Measurements from ENCODE around the gene KCTD16. TPM values are rescaled to one million over a fixed set of nuclear protein-coding genes. Genes with fewer than 3 reads are reported as not detected.
A peak's percentile ranks its signal among the peaks of the same experiment; 100 is the strongest.

KCTD16 gene
- total RNA-seq = 0.05 TPM

DNA sequence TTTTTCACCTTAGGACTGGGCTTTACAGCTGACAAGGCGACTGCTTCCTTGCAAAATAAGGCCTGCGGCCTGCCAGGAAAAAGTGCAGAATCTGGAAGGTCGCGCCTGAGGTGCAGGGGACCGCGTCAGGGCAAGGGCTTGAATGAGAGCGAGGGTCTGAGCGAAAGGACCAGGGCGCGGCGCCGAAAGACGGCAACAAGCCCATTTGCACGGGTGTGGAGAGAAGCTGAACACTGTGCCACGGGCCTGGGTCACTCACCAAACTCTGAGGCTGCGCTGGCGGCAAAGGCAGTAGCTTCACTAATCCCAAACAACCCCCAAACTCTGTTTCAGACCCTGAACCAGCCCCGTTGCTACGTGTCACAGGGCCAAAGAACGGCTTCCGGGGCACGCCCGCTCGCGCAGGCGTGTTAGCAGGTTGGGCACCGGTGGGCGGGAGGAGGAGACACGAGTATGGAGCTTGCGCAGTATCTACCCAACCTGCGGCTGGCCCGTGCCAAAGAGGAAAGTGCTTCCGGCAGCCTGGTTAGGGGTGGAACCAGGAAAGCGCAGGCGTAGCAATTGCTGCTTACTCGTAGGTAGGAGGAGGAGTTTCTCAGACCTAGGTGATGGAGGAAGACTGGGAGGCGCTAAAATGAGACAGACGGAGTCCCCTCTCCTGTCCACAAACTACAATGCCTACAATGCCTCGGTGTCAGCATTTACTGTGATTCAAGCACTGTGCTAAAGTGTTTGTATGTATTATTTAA lies at the start of gene KCTD16, which contains the start of gene YIPF5:
TSS of gene KCTD16 (plus strand) at position 598 of the 749 bp plus-strand sequence.
TSS of gene YIPF5 (minus strand) at position 384 of the 749 bp plus-strand sequence. CDS start 704 bp downstream, outside the sequence.
- peak; percentile 98 for ATAC-seq
- peak; percentile 97 for DNase-seq (ENCODE audit: low spot score)

DNA sequence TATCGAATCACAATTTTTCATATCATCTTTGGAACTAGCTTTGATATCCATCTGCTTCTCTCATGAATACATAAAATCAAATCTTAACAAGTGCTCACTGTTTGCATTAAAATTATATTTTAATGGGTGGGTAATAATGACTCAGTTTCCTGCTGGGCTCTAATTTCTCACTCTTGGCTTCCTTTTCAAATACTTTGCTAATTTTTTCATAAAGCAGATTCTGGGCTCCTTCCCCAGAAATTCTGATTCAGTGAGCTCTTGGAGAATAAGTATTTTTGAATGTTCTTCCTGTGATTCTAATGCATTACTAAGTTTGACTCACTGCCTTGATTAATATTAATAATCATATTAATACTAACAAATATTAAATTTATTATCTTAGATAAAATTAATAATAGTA lies 49.1 kb upstream of the KCTD16 start:
- no peak for DNase-seq (ENCODE audit: low spot score)
- ATAC-seq = no peak

DNA sequence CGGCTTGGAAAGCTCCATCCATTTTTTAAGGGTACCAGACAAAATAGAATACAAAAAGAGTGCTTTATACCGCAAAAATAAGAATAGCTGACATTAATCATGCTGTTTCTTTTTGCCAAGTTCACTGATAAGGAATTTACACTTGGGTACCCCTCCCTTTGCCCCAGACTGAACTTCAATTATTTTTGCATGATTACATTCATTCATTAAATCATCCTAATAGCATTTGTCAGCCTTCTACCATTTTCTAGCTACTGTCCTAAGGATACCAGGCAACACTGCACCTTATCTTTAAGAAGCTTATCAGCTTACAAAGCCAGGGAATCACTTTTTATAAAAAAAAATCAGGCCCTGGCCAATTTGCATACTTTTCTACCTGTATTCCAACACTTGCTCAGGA lies 48.6 kb upstream of the KCTD16 start:
- ATAC-seq (no peak), DNase-seq (ENCODE audit: low spot score) (no peak)

DNA sequence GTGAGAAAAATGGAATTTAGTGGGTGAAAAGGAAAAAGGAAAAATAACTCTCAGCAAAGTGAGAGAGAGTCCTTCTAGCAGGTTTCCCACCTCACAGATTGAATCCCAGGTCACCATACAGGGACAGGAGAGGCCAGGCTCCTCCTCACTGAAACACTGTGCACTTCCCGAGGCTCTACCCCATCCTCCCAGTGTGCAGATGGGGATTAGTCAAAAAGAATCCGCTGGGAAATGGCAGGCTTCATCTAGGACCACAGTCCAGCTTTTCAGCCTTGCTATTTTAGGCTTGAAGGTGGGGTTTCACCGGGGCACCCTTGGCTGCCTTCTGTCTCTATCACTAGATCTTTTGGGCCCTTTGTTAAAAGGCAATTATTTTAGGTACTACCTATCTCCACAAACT lies 48.0 kb upstream of the KCTD16 start:
- no peak for DNase-seq (ENCODE audit: low spot score)
- no peak for ATAC-seq

DNA sequence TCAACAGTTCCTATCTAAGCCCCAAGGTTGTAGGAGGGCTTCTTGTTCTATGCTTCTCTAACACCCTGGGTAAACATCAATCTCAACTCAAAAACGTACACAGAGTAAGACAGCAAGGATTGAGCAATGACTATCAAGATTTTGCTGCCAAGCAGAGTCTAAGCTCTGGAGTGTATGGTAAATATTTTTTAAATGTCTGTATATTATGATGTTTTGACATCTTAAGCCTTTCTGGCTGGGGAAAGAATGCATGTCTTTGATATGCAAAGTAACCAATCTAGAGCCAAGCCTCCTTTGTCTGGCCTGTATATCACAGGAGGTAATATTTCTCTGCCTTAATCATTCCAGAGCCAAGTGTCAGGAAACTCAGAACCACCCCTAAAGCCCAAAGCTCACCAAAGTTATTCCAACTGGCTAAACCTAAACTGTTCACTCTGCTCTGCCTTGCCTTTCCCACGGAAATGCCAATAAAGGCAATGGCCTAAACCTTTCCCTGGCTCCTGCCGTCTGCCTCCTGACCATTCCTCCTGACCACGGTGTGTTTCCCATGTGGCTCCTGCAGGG lies 45.4 kb upstream of the KCTD16 start:
- no peak for ATAC-seq
- DNase-seq (ENCODE audit: low spot score) = no peak

DNA sequence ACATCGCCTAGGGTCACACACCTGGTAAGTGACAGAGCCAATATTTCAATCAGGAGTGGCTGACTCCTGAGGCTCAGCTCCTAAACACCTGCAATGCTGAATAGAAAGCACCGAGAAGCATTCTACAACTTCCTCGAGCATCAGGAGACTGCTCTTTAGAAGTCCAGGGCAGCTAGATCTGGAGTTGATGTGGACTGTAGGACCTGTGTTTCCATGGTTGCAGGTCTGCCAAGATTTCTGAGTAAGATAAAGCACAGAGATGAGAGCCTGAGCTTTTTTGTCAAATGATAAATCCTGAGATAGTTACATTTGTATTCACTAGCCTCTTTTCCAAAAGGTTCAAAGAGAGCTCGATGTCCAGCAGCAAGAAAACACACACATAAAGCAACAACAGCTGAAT lies 44.0 kb upstream of the KCTD16 start:
- ATAC-seq = no peak
- no peak for DNase-seq (ENCODE audit: low spot score)

DNA sequence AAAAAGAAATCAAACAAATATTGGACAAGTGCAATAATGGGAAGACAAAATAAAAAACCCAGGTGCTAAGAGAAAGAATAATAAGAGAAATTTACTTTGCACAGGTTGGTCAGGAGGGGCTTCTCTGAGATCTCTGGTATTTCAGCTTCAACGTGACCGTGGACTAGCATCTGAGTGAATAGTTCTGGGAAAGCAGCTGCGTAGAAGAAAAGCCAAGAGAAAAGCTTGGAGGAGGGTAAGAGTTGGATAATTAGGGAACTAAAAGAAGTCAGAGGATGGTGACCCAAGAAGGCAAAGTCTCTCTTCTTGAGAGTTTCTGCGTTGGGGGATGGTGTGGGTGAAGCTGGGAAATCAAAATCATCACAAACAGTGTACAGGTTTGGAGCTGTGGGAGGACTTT lies 41.8 kb upstream of the KCTD16 start:
- ATAC-seq = no peak

DNA sequence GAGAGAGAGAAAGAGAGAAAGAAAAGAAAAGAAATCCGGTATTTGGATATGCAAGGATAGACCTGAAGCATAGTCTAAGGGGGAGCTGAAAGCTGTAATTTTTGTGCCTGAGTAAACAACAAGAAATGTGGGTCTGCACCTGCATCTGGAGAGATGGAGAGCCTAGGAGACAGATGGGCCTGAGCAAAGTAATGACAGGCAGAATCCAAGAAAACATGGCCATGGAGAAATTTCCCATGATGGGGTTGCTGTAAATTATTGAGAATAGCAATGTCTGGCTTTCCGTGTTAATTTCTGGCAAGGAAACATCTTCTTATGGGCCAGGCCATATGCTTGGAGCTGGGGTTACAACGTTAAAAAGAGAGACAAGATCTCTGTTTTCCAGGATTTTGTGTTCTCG lies 40.4 kb upstream of the KCTD16 start:
- ATAC-seq = no peak
- DNase-seq (ENCODE audit: low spot score) = no peak

More for the DNA sequence above, 41.8 kb upstream of the KCTD16 start:
- DNase-seq (ENCODE audit: low spot score) = no peak

DNA sequence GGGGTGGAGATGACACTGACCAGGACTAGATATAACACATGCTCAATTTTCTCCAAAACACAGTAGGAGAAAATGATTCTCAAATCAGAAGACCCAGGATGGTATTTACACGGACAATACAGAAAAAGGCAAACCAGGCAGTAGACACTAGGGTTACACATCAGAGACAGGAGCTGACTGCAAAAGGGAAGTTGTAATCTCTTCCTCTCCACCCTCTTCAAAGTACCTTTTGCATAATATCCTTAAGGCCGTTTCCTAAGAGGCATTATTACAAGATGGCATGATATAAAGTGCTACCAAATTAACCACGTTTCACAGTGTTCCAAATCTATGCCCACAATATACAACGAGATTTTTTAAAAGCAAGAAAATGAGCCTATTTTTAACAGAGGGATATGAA lies 39.4 kb upstream of the KCTD16 start:
- ATAC-seq (no peak), DNase-seq (ENCODE audit: low spot score) (no peak)

DNA sequence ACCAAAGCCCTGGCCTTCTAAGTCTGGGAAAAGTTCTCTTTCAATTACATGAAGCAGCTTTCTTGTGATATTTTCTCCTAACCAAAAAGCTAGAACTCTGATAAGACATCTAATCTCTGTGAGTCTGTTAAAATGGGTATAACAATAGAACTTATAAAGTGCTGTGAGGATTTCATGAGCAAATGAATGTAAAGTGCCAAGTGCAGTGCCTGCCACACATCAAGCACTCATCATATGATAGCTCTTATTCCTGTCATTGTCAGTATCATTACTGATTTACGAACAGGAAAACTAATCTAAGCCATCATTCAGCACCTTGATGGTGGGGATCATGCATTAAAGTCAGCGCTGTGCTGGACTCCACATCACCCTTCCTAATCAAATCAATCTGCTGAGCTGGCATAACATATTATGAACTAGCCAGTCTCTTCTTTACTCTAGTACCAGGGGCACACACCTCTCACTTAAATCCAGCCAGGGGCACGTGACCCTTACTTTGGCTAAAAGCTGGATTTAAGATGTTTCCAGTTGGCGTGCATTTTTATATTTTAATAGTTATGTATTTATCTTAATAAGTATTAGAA lies 37.5 kb upstream of the KCTD16 start:
- no peak for DNase-seq (ENCODE audit: low spot score)
- no peak for ATAC-seq

DNA sequence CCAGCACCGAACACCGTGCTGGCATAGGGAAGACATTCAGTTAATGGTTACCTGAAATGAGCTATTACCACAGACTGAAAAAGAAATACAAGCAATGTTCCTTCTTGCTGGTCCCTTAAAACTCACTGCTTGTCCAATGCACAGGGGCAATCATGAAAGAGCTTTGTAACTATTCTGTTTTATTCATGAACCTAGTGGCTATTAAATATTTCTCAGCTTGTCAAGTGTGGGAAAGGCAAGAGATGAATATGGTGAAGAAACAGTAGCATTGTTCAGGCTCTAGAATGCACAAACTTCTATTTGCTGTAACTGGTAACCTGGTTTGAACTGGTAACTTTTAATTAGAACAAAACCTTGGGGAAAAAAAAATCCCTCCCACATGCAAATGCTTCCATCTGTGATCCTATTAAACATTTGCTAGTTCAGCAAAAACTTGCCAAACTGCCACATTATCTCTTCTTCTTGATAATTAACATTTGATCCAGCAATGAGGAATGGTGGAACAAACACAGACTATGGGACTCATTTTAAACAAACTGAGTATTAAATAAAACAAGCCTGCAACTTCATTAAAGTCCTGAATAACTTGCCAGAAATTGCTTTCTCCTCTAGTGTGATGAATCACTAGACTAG lies 36.4 kb upstream of the KCTD16 start:
- no peak for DNase-seq (ENCODE audit: low spot score)
- no peak for ATAC-seq

DNA sequence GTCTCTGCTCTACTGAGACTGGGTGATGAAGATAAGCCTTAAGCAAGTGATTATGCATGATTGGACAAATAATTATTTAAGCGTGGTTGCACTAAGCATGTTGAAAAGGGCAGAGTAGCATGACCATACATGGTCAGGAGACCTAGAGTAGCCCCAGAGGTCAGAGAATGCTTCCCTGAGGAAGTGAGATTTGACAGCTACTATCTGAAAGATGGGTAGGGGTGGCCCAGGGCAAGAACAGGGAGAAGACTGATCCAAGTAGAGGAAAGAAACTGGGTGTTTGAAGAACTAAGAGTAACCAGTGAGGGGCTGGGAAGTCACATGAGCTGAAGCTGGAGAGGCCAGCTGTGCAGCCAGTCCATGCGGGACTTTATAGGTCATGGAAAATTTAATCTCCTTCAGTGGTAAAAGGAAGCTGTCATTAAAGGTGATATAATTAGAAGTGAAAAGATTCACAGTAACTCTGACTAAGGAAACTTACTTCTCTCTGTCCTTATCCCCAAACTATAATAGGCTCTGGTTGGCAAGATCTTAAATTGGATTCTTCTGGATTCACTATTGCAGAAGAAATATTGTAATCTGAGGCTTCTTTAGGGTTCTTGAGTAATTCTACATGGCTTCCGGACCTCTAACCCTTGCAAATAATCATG lies 35.4 kb upstream of the KCTD16 start:
- DNase-seq (ENCODE audit: low spot score) (no peak), ATAC-seq (peak; percentile 36)

DNA sequence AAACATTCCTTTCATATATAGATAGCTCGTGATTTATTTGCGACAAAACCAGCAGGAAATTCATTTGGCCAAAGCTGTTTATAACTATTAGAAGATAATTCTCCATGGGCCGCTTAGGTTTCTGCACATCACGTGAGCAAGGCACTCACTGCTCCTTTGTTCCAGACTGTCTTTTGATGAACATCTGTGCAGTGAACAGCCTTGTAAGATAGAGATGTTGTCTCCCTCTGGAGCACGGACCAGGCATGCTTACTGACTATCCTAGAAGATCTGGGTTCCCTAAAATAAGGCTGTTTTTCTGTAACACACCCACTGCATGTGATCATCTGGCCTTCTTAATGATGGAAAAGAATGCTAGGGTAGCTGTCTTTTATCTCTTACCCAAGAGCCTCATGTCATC lies 31.1 kb upstream of the KCTD16 start:
- ATAC-seq = no peak
- no peak for DNase-seq (ENCODE audit: low spot score)

DNA sequence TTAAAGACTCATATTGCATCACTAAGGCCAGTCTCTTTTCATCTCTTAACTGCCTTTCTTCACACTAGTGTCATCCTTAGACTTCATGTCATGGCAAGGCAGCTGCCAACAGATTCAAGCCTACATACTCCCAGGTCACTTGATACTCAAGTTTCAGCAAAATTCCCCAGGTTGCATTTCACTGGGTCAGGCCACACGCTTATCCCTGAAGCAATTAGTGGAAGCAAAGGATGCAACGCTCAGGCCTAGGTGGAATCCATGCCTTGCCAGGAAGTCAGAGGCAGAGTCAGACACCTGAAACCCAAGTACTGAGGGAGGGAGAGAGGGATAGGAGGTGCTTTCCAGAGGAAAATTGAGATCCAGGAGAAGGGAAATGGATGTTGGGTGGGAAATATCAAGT lies 29.1 kb upstream of the KCTD16 start:
- no peak for DNase-seq (ENCODE audit: low spot score)
- no peak for ATAC-seq

DNA sequence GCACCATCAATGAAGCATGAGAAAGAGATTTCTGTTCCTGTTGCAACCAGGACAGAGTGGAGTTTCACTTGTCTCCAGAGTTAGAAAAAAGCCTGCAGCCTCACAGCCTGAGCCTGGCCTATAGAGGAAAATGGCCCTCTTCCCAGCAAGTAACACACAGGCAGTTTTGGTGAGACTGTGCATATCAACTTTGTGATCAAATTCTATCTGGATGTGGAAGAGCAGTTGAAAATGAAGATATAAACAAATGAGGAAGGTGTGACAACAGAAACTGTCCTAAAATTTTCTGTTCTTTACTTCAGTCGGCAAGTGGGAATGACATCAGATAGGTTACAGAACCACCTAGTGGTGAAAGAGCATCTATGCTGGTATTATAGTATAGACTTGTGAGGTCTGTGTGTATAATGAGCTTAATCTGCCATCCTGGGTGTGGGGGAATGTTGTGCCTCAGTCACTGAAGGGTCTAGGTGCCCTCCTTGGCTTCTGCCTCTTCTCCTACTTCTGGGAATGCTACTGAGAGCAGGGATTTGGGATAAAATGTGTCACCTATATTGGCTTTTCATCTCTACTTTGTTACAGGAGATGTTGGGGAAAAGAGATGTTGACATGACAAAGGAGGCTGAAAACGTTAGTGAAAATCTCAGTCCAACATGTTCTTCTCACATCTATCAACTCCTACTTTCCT lies 28.4 kb upstream of the KCTD16 start:
- peak; percentile 88 for ATAC-seq

DNA sequence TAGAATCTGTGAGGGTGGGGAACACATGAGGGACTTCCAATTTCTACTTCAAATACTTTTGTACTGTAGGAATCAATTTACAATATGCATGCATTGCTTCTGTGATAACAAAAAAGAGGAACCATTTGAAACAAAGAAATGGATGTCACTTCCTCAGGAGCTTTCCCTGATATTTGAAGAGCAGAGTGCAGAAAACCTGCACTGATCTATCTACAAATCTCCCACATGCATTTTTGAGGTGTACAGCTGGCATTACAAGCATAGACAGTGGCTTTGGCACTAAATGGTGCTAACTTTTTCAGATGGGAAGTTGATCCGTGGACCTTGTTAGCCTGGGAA lies 27.9 kb upstream of the KCTD16 start:
- DNase-seq (ENCODE audit: low spot score) (no peak), ATAC-seq (no peak)

More for the DNA sequence above, 28.4 kb upstream of the KCTD16 start:
- no peak for DNase-seq (ENCODE audit: low spot score)

DNA sequence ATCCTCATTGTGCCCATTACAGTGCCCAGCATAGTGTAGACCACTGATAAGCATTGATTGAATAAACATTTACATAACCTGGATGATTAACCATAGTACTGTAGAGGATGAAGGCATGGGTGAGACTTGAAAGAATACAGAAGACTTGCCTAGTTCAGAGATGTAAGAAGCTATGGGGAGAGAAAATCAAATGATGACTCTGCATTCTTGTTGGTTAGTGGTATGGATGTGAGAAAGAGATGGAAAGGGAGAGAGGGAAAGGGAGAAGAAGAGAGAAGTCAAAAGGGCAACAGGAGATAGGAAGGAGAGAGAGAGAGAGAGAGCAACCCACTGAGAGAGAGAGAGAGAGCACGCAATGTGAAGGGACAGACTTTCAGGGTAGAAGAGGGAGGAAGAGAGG lies 27.0 kb upstream of the KCTD16 start:
- ATAC-seq = no peak
- DNase-seq (ENCODE audit: low spot score) = no peak

DNA sequence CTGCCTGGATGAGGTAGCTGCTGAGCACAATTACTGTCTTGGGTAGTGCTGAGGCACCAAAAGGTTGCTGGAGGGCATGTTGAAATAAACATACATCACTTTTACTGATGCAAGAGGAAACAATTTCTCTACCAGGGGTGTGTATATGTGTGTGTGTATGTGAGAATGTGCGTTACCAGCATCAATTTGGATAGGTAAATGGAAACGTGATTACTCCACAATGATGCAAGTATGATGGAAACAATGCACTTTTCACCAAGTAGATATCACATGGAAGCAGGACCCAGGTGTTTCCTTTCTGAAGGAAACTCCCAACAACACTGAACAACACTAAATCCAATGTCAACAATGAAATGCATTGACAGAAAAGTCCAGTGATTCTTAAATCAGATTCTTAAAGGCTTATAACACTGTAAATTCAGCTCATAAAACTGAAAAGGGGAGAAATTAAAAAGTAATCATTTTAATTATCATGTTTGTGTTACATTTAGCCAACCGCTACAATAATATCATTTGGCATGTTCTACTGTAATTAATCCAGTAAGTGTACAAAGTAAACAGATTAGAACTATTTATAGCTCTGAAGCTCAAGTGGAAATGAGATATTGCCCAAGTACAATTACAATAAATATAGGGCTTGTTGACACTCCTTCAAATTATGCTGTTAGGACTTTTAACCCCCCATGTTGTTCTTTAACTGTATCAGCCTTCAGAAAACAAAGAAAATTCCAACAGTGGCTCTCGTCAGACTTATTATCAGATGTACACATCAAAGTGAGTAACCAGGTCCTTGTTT lies 25.5 kb upstream of the KCTD16 start:
- DNase-seq (ENCODE audit: low spot score) = no peak
- no peak for ATAC-seq

DNA sequence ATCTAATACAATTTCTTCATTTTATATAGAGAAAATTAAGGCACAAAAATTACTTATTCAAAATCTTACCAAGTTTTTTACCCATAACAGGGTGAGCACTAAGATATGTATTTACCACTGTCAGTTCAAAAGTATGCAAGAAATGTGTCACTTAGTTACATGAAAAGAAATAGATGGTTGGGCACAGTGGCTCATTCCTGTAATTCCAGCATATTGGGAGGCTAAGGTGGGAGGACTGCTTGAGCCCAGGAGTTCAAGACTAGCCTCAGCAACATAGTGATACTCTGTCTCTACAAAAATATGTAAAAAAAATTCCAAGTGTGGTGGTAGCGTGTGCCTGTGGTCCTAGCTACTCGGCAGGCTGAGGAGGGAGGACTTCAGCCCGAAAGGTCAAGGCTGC lies 19.6 kb upstream of the KCTD16 start:
- DNase-seq (ENCODE audit: low spot score) = no peak
- ATAC-seq = no peak

DNA sequence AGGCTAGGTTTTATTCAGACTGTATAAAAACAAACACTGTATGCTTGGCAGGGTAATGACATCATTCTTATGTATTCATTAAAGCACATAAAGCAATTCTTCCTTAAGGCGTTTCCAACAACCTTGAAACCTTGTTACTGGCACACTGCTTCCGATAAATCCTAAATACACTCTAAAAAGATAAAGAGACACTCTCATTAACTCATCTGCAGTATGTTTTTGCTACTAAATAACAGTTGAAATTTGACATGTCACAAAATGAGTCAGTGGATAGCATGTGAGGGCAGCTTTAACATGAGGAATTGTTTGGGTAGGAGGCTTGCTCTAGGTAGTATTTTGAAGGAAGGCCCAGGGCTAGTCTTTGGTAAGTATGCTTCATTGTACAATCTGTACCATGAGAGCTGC lies 13.9 kb upstream of the KCTD16 start:
- ATAC-seq = no peak
- DNase-seq (ENCODE audit: low spot score) = no peak
